ENCODE data around the gene MAP2K5.

The MAP2K5 gene

DNA sequence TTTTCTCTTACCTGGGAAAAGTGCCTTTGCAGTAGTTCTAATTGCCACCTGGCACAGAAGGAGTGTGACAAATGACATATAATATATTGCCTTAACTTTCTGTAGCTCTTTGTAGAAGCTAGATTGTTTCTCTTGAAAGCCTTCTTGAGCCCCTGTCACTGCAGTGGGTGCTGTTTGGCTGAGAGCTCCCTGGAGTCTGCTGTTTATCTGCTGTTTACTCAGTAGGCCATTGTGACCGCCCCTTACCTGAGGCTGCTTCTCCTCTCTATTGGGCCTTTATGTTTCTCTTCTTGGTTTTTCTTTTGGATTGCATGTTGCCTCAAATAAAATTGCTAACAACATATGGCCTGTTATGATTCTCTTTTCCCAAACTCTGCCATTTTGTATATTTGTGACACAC lies 16.7 kb downstream of the MAP2K5 start:
- no peak overlapping the region for H3K27ac ChIP-seq
- TF ChIP-seq, protein P1, sequence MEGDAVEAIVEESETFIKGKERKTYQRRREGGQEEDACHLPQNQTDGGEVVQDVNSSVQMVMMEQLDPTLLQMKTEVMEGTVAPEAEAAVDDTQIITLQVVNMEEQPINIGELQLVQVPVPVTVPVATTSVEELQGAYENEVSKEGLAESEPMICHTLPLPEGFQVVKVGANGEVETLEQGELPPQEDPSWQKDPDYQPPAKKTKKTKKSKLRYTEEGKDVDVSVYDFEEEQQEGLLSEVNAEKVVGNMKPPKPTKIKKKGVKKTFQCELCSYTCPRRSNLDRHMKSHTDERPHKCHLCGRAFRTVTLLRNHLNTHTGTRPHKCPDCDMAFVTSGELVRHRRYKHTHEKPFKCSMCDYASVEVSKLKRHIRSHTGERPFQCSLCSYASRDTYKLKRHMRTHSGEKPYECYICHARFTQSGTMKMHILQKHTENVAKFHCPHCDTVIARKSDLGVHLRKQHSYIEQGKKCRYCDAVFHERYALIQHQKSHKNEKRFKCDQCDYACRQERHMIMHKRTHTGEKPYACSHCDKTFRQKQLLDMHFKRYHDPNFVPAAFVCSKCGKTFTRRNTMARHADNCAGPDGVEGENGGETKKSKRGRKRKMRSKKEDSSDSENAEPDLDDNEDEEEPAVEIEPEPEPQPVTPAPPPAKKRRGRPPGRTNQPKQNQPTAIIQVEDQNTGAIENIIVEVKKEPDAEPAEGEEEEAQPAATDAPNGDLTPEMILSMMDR (conservative IDR thresholded peaks at IDR 0.05): no peak

DNA sequence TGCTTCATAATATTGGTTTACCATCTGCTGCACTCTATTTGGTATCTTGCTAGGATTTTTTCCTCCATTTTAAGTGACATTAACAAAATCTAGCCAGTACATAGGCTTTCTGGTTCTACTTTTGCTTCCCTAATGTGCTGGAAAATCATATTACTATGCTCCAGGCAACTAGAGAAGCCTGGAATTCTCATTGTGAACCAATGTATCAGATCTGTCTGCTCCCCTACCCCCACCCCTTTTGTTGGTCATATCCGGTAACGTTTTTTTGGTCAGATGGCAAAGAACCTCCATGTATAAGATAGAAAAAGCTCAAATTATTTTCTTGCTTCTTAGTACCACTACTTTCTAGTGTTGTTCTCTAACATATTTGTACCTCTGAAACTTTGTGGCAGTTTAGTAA lies 17.1 kb downstream of the MAP2K5 start:
- no peak overlapping the region for H3K27ac ChIP-seq
- TF ChIP-seq, protein P1 (conservative IDR thresholded peaks at IDR 0.05): no peak

DNA sequence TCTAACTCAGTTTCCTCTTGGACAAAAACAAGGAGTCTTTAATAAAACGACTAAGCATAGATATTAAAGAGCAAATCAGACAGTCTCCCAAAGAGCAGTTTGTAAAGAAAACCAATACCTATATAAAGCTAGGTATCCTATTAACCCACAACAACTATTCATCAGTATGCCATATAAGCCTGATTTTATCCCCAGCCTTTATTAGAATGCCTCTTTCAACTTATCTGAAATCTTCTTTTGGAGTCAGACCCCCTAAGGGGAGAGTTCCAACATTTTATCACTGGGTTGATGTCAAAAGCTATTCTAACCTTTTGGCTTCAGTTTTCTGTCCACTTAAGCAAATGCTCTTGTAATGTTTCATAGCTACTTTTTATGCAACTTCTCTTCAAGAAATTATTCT lies 17.8 kb downstream of the MAP2K5 start:
- no peak overlapping the region for H3K27ac ChIP-seq
- TF ChIP-seq, protein P1 (conservative IDR thresholded peaks at IDR 0.05): no peak

DNA sequence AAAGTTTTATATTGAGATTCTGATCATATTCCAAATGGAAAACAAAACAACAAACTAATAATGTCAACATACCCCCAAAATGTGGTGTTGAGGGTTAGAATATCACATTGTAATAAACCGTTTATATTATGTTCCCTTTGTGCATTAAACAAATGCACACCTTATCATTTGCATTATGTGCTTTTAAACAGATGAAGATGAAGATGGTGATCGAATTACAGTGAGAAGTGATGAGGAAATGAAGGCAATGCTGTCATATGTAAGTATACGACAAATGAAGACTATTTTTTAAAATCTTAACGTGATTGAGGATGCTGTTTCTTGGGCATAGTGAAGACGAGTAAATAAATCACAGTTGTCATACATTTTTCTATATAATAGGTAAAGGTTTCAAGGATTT lies 20.6 kb downstream of the MAP2K5 start:
- TF ChIP-seq, protein P1 (conservative IDR thresholded peaks at IDR 0.05): no peak
- no peak overlapping the region for H3K27ac ChIP-seq

DNA sequence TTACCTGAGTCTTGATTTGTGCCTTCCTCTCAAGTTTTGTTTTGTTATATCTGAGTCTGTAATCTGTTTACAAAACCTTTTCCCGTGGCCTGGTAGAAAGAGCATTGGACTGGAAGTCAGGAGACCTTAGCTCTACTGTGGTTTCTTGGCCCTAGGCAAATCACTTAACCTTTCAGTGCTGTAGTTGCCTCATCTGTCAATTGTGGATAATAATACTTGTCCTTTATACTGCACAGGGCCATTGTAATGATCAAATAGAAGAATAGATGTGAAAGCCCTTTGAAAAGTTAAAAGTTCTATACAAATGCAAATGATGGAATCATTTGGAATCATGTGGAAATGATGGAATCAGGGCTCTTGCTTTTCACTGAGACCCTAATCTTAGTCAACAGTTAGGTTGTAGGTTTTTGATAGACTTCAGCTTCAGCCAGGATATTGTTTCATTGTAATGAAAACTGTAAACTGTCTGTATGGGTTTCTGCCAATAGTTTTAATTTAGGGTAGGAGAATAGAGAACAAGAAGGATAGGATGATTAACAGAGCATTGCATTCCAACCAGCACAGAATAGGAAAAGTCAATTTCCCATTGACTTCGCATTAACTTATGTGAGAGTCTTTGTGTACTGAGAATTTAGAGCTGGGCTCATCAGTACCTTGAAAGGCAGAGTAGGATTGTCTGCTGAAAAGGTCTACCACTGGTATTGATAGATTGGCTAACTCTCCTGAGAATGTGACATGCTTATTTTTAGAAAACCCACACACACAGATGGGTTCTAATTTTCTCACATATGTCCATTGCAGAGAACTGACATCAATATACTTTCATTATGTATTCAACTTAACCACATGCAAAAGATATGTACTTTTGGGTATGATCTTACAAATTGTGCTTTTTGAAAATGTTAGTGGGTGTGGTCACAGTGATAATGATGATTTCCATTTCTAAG lies 21.8 kb downstream of the MAP2K5 start:
- no peak overlapping the region for H3K27ac ChIP-seq
- TF ChIP-seq, protein P1 (conservative IDR thresholded peaks at IDR 0.05): no peak

DNA sequence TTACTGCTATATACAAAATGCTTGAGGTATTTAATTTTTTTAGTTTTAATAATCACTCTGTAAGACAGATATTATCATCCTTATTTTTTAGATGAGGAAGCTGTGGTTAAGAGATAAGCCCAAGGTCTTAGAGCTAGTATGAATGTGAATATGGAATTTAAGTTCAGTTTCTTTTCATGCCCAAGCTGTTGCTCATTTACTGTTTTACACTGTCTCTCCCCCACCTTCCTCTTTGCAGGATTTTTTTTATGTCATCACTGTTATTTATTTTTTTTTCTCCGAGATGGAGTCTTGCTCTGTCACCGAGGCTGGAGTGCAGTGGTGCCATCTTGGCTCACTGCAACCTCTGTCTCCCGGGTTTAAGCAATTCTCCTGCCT lies 22.5 kb downstream of the MAP2K5 start:
- TF ChIP-seq, protein P1 (conservative IDR thresholded peaks at IDR 0.05): no peak
- no peak overlapping the region for H3K27ac ChIP-seq

DNA sequence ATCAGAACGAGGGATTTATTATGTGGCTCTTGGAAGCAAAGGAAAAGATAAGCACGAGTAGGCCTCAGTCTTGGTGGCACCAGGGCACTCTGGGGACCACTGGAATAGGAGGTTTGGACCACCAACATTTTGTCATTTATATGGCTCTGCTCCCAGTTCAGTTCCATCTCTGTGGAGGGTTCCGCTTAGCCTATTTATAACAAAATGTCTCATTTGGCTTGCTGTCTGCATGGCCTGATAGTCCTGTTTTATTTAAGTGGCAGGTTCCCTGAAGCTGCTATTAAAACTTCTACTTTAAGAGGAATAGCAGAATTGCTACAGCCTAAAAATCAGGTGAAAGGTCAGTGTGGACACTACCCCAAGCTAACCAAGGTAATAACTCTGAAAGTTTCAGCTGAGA lies 27.2 kb downstream of the MAP2K5 start:
- TF ChIP-seq, protein P1 (conservative IDR thresholded peaks at IDR 0.05): no peak
- no peak overlapping the region for H3K27ac ChIP-seq
